ENCODE results near the gene PAFAH1B1. TPM values are rescaled to one million over a fixed set of nuclear protein-coding genes. Genes with fewer than 3 reads are reported as not detected.
A peak's percentile ranks its signal among the peaks of the same experiment; 100 is the strongest.
"Not testable (repeated sequence)": the region's sequence is repeated elsewhere in the genome, so short reads cannot be mapped to it uniquely, and the experiment has no call there.

PAFAH1B1 gene
- total and polyA plus RNA-seq, 12 donors: 42.4 to 166 (median 96.3) TPM

DNA sequence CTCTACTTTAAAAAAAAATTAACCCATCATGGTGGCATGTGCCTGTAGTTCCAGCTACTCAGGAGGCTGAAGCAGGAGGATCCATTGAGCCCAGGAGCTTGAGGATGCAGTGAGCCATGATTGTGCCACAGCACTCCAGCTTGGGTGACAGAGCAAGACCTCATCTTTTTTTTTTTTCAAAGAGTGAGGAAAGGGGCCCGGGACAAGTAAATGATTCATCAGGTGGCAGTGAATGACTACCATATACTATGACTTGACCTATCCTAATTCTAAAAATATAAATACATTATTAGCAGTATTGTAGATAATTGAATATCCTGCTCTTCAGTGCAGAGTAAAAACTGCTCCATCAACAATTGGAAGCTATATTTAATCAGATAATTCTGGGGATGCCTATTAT is 62.8 kb downstream of the PAFAH1B1 start:
- DNase-seq: no peak
- WGBS, 4 donors: 0 to 17% (median 0%) methylated on average over 1 of the region's 1 CpG
- H3K36me3 ChIP-seq (replicated peaks in 1 of 2): no peaks in the 10 kb centered on the region
- intact Hi-C loops (cut with DNase I): no loop called here
- H3K4me3 ChIP-seq: no peak overlapping the region
- H3K9me3 ChIP-seq (replicated peaks in 1 of 3): no peaks in the 10 kb centered on the region
- H3K27ac ChIP-seq: no peak overlapping the region
- no peaks in the 10 kb centered on the region for H3K27me3 ChIP-seq
- TF ChIP-seq POLR2A (IDR thresholded peaks at IDR 0.05): no peak
- TF ChIP-seq, protein P1, sequence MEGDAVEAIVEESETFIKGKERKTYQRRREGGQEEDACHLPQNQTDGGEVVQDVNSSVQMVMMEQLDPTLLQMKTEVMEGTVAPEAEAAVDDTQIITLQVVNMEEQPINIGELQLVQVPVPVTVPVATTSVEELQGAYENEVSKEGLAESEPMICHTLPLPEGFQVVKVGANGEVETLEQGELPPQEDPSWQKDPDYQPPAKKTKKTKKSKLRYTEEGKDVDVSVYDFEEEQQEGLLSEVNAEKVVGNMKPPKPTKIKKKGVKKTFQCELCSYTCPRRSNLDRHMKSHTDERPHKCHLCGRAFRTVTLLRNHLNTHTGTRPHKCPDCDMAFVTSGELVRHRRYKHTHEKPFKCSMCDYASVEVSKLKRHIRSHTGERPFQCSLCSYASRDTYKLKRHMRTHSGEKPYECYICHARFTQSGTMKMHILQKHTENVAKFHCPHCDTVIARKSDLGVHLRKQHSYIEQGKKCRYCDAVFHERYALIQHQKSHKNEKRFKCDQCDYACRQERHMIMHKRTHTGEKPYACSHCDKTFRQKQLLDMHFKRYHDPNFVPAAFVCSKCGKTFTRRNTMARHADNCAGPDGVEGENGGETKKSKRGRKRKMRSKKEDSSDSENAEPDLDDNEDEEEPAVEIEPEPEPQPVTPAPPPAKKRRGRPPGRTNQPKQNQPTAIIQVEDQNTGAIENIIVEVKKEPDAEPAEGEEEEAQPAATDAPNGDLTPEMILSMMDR (IDR thresholded peaks at IDR 0.05): no peak
- peaks cover 0 to 5% of the 10 kb centered on the region in 2 donors for H3K4me1 ChIP-seq (replicated peaks in 1 of 2)

DNA sequence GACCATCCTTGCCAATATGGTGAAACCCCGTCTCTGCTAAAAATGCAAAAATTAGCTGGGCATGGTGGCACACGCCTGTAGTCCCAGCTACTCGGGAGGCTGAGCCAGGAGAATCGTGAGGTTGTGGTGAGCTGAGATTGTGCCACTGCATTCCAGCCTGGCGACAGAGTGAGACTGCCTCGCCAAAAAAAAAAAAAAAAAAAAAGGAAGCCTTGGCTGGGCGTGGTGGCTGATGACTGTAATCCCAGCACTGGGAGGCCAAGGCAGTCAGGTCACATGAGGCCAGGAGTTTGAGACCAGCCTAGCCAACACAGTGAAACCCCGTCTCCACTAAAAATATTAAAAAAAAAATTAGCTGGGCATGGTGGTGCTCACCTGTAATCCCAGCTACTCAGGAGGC is 65.9 kb downstream of the PAFAH1B1 start:
- H3K4me1 ChIP-seq (replicated peaks in 1 of 2); H3K9me3 ChIP-seq (replicated peaks in 1 of 3); intact Hi-C loops (cut with DNase I); H3K27me3 ChIP-seq; H3K4me3 ChIP-seq; H3K36me3 ChIP-seq (replicated peaks in 1 of 2): not testable (repeated sequence)
- peak in 5 of 7 donors; percentile 45 to 58 (median 56) for DNase-seq
- WGBS, 4 donors: 32 to 48% (median 43%) methylated on average over 7 to 8 of the region's 8 CpGs
- H3K27ac ChIP-seq: peak overlapping the region in 1 of 5 donors; percentile 54

DNA sequence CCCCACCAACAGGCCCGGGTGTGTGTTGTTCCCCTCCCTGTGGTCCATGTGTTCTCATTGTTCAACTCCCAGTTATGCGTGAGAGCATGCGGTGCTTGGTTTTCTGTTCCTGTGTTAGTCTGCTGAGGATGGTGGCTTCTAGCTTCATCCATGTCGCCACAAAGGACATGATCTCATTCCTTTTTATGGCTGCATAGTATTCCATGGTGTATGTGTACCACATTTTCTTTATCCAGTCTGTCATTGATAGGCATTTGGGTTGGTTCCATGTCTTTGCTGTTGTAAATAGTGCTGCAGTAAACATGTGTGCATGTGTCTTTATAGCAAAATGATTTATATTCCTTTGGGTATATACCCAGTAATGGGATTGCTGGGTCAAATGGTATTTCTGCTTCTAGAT is 67.0 kb downstream of the PAFAH1B1 start:
- not testable (repeated sequence) for H3K4me1 ChIP-seq (replicated peaks in 1 of 2); H3K9me3 ChIP-seq (replicated peaks in 1 of 3); DNase-seq; H3K4me3 ChIP-seq; H3K27me3 ChIP-seq; H3K36me3 ChIP-seq (replicated peaks in 1 of 2); H3K27ac ChIP-seq
- WGBS, 4 donors: 96 to 100% (median 97%) methylated on average over 4 of the region's 4 CpGs
- intact Hi-C loops (cut with DNase I): loop anchor here in 1 of 2 donors (10.0 kb wide), 1 partner anchor 56 kb away; no protein-coding TSS in a partner anchor

DNA sequence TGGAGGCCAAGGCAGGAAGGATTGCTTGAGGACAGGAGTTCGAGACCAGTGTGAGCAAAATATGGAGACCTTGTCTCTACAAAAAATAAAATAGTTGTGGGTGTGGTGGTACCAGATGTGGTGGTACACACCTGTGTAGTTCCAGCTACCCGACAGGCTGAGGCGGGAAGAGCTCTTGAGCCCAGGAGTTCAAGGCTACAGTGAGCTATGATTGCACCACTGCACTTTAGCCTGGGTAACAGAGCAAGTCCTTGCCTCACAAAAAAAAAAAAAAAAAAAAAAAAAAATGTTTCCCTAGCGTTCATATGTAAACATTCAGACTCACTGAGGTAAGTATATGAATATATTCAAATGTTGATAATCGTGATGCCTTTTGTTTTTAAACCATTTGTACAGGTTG is 78.6 kb downstream of the PAFAH1B1 start:
- intact Hi-C loops (cut with DNase I): loop anchor here in 1 of 2 donors (5.0 kb wide), 1 partner anchor 150 kb away; no protein-coding TSS in a partner anchor

DNA sequence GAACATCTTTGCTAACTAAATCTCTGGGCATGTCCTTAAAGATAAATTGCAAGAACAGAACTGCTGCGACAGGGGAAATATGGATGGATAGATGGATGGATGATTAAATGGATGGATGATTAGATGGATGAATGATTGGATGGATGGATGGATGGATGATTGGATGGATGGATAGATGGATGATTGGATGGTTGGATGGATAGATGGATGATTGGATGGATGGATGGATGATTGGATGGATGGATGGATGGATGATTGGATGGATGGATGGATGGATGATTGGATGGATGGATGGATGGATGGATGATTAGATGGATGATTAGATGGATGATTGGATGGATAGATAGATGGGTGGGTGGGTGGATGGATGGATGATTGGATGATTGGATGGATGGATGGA is 85.8 kb downstream of the PAFAH1B1 start:
- H3K4me3 ChIP-seq; intact Hi-C loops (cut with DNase I); H3K27me3 ChIP-seq; H3K9me3 ChIP-seq (replicated peaks in 1 of 3); DNase-seq; H3K4me1 ChIP-seq (replicated peaks in 1 of 2); H3K27ac ChIP-seq: not testable (repeated sequence)
- H3K36me3 ChIP-seq (replicated peaks in 1 of 2): peaks cover 0 to 83% of the 10 kb centered on the region in 2 donors
- WGBS, 4 donors: 96 to 100% (median 97%) methylated on average over 1 of the region's 1 CpG

More for the DNA sequence above, 78.6 kb downstream of the PAFAH1B1 start:
- peaks cover 0 to 75% of the 10 kb centered on the region in 2 donors for H3K36me3 ChIP-seq (replicated peaks in 1 of 2)
- no peak overlapping the region for H3K27ac ChIP-seq
- WGBS, 4 donors: 70 to 75% (median 72%) methylated on average over 5 of the region's 5 CpGs
- TF ChIP-seq, protein P1 (IDR thresholded peaks at IDR 0.05): no peak
- TF ChIP-seq POLR2A (IDR thresholded peaks at IDR 0.05): no peak
- no peaks in the 10 kb centered on the region for H3K27me3 ChIP-seq
- DNase-seq: no peak
- H3K4me1 ChIP-seq (replicated peaks in 1 of 2): no peaks in the 10 kb centered on the region
- H3K4me3 ChIP-seq: no peak overlapping the region
- no peaks in the 10 kb centered on the region for H3K9me3 ChIP-seq (replicated peaks in 1 of 3)

DNA sequence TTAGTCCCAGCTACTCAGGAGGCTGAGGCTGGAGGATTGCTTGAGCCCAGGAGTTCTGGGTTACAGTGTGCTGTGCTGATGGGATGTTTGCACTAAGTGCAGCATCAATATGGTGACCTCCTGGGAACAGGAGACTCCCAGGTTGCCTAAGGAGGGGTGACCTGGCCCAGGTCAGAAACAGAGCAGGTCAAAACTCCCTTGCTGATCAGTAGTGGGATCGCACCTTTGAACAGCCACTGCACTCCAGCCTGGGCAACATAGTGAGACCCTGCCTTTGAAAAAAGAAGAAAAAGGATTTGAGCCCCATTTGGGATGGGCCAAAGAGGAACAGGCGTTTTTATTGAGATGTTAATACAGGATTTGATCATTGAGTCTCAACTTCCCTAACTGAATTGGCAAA is 87.5 kb downstream of the PAFAH1B1 start:
- intact Hi-C loops (cut with DNase I): no loop called here
- Histone ChIP-seq H3K4me3 (no peak overlapping the region), H3K27ac (no peak overlapping the region), H3K27me3 (no peaks in the 10 kb centered on the region), H3K9me3 (replicated peaks in 1 of 3) (no peaks in the 10 kb centered on the region), H3K4me1 (replicated peaks in 1 of 2) (peaks cover 0 to under 1% of the 10 kb centered on the region in 2 donors), H3K36me3 (replicated peaks in 1 of 2) (peaks cover 0 to 77% of the 10 kb centered on the region in 2 donors)
- 95 to 99% (median 97%) methylated on average over 2 of the region's 2 CpGs for WGBS, 4 donors
- TF ChIP-seq, protein P1 (IDR thresholded peaks at IDR 0.05): no peak
- TF ChIP-seq POLR2A (IDR thresholded peaks at IDR 0.05): no peak
- no peak for DNase-seq

Measured in adrenal gland (tissue), 12 donors.